SK-N-SH treated with all-trans-retinoic acid at 6 μM for 48 hours (cell line): ENCODE results near the gene TIPIN.

Experiments
- ISL1 ChIP-seq: fragments of 250-450 bp; sonication (Bioruptor Pico); IDR thresholded peaks from 2 replicates; pipeline ENCODE4 v2.1.2; 2022; ENCODE audit warnings: mild to moderate bottlenecking, moderate library complexity
- ZC3H10 ChIP-seq: fragments of 250-450 bp; sonication (Bioruptor Pico); IDR thresholded peaks from 2 replicates; pipeline ENCODE4 v1.5.1; 2021; ENCODE audit warnings: mild to moderate bottlenecking, moderate library complexity
- ZFP30 ChIP-seq: fragments of 450-650 bp; formaldehyde crosslinking; IDR thresholded peaks from 2 replicates; pipeline ENCODE4 v1.5.0; 2022; ENCODE audit warnings: mild to moderate bottlenecking, moderate library complexity
- TF ChIP-seq, protein P1 (sequence below): fragments of 250-450 bp; sonication (Bioruptor Pico); IDR thresholded peaks from 2 replicates; pipeline ENCODE4 v1.8.0; 2020; ENCODE audit warnings: mild to moderate bottlenecking, moderate library complexity, borderline replicate concordance
- TF ChIP-seq, protein P2 (sequence below): fragments of 250-450 bp; sonication (Bioruptor Pico); IDR thresholded peaks from 2 replicates; pipeline ENCODE4 v1.5.1; 2020; ENCODE audit warnings: low read depth, mild to moderate bottlenecking, moderate library complexity
- TF ChIP-seq, protein P3 (sequence below): fragments of 250-450 bp; sonication (Bioruptor Pico); IDR thresholded peaks from 2 replicates; pipeline ENCODE4 v1.5.1; 2021; ENCODE audit warnings: mild to moderate bottlenecking, moderate library complexity
- TF ChIP-seq, protein P4 (sequence below): fragments of 250-450 bp; sonication (Bioruptor Pico); IDR thresholded peaks from 2 replicates; pipeline ENCODE4 v1.5.0; 2020; ENCODE audit warnings: mild to moderate bottlenecking, moderate library complexity

DNA sequence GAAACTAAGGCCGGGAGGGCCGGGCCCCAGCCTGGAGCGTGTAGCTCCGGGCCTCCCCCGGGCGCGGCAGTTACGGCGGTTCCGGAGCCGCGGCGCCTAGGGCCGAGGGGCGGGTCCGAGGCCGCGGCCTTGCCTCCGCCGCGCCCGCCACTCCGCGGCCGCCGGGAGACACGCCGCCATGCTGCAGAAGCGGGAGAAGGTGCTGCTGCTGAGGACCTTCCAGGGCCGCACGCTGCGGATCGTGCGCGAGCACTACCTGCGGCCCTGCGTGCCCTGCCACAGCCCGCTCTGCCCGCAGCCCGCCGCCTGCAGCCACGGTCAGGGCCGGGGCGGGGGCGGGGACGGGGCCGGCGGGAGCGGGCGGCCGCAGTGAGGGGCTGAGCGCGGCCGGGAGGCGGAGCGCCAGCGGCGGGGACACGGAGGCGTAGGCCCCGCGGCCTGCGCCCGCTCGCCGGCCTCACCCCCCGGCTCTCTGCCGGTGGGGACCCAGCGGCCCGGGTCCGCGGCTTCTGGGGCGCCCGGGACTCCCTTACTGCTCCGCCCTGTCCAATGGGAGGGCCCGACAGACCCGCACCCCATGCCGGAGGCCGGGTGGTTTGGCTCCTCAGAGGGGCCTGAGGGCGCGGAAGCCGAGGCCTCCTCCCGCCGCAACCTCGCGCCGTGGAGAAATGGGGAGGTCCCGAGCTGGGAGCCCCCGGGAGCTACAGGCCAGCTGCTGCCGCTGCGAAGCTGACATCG lies 62.9 kb downstream of the TIPIN start, which contains the start of gene DIS3L:
- TF ChIP-seq, protein P1, sequence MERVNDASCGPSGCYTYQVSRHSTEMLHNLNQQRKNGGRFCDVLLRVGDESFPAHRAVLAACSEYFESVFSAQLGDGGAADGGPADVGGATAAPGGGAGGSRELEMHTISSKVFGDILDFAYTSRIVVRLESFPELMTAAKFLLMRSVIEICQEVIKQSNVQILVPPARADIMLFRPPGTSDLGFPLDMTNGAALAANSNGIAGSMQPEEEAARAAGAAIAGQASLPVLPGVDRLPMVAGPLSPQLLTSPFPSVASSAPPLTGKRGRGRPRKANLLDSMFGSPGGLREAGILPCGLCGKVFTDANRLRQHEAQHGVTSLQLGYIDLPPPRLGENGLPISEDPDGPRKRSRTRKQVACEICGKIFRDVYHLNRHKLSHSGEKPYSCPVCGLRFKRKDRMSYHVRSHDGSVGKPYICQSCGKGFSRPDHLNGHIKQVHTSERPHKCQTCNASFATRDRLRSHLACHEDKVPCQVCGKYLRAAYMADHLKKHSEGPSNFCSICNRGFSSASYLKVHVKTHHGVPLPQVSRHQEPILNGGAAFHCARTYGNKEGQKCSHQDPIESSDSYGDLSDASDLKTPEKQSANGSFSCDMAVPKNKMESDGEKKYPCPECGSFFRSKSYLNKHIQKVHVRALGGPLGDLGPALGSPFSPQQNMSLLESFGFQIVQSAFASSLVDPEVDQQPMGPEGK = no peak
- TF ChIP-seq, protein P2, sequence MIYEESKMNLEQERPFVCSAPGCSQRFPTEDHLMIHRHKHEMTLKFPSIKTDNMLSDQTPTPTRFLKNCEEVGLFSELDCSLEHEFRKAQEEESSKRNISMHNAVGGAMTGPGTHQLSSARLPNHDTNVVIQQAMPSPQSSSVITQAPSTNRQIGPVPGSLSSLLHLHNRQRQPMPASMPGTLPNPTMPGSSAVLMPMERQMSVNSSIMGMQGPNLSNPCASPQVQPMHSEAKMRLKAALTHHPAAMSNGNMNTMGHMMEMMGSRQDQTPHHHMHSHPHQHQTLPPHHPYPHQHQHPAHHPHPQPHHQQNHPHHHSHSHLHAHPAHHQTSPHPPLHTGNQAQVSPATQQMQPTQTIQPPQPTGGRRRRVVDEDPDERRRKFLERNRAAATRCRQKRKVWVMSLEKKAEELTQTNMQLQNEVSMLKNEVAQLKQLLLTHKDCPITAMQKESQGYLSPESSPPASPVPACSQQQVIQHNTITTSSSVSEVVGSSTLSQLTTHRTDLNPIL (CRISPR knock-in tag) = no peak
- no peak for TF ChIP-seq ISL1 (CRISPR knock-in tag)
- TF ChIP-seq ZC3H10 (CRISPR knock-in tag) = no peak
- TF ChIP-seq, protein P3, sequence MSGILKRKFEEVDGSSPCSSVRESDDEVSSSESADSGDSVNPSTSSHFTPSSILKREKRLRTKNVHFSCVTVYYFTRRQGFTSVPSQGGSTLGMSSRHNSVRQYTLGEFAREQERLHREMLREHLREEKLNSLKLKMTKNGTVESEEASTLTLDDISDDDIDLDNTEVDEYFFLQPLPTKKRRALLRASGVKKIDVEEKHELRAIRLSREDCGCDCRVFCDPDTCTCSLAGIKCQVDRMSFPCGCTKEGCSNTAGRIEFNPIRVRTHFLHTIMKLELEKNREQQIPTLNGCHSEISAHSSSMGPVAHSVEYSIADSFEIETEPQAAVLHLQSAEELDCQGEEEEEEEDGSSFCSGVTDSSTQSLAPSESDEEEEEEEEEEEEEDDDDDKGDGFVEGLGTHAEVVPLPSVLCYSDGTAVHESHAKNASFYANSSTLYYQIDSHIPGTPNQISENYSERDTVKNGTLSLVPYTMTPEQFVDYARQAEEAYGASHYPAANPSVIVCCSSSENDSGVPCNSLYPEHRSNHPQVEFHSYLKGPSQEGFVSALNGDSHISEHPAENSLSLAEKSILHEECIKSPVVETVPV (CRISPR knock-in tag) = no peak
- TF ChIP-seq, protein P4, sequence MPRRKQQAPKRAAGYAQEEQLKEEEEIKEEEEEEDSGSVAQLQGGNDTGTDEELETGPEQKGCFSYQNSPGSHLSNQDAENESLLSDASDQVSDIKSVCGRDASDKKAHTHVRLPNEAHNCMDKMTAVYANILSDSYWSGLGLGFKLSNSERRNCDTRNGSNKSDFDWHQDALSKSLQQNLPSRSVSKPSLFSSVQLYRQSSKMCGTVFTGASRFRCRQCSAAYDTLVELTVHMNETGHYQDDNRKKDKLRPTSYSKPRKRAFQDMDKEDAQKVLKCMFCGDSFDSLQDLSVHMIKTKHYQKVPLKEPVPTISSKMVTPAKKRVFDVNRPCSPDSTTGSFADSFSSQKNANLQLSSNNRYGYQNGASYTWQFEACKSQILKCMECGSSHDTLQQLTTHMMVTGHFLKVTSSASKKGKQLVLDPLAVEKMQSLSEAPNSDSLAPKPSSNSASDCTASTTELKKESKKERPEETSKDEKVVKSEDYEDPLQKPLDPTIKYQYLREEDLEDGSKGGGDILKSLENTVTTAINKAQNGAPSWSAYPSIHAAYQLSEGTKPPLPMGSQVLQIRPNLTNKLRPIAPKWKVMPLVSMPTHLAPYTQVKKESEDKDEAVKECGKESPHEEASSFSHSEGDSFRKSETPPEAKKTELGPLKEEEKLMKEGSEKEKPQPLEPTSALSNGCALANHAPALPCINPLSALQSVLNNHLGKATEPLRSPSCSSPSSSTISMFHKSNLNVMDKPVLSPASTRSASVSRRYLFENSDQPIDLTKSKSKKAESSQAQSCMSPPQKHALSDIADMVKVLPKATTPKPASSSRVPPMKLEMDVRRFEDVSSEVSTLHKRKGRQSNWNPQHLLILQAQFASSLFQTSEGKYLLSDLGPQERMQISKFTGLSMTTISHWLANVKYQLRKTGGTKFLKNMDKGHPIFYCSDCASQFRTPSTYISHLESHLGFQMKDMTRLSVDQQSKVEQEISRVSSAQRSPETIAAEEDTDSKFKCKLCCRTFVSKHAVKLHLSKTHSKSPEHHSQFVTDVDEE (CRISPR knock-in tag) = peak; percentile 41; the same call in 1 of the 2 replicates
- TF ChIP-seq ZFP30 (CRISPR knock-in tag) = no peak
